C4-2B (cell line): ENCODE results near the gene SRBD1.
A peak's percentile ranks its signal among the peaks of the same experiment; 100 is the strongest.

ENCODE experiments used
- ZFX ChIP-seq: fragments of 450-650 bp; IDR thresholded peaks from 2 replicates; pipeline ENCODE4 v1.6.1; 2017
- TF ChIP-seq, protein P1 (sequence below): fragments of 450-650 bp; conservative IDR thresholded peaks from 2 replicates; pipeline ENCODE4 v1.5.1; 2017; ENCODE audit warnings: mild to moderate bottlenecking

- TF ChIP-seq, protein P1, sequence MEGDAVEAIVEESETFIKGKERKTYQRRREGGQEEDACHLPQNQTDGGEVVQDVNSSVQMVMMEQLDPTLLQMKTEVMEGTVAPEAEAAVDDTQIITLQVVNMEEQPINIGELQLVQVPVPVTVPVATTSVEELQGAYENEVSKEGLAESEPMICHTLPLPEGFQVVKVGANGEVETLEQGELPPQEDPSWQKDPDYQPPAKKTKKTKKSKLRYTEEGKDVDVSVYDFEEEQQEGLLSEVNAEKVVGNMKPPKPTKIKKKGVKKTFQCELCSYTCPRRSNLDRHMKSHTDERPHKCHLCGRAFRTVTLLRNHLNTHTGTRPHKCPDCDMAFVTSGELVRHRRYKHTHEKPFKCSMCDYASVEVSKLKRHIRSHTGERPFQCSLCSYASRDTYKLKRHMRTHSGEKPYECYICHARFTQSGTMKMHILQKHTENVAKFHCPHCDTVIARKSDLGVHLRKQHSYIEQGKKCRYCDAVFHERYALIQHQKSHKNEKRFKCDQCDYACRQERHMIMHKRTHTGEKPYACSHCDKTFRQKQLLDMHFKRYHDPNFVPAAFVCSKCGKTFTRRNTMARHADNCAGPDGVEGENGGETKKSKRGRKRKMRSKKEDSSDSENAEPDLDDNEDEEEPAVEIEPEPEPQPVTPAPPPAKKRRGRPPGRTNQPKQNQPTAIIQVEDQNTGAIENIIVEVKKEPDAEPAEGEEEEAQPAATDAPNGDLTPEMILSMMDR = peak; percentile 41
- TF ChIP-seq ZFX = no peak
Measured at GRCh38 chr2:45494978-45495293, 116.1 kb downstream of the SRBD1 start.
